ENCODE data around the gene HSPG2. TPM values are rescaled to one million over a fixed set of nuclear protein-coding genes. Genes with fewer than 3 reads are reported as not detected.

Gene HSPG2
- total and polyA plus RNA-seq, 9 of the 15 experiments (the other 6 are each of a cell fraction or from before 2014, with no cell fraction given), result 0.14 to 160 (median 15.7) TPM

DNA sequence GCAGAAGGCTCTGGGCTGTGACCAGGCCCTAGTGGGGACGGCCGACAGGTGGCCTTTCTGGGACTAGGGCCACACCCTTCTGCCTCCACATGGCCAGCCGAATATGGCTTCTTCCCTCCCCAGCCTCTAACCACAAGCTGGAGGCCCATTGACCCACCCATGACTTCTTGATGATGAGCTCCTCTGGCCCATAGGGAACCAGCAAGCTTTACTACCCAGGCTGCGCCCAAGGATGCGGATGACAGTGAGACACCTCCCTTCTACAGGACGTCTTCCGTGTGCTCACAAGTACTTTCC is 84.0 kb downstream of the HSPG2 start (continued):
- TF ChIP-seq, protein P1, sequence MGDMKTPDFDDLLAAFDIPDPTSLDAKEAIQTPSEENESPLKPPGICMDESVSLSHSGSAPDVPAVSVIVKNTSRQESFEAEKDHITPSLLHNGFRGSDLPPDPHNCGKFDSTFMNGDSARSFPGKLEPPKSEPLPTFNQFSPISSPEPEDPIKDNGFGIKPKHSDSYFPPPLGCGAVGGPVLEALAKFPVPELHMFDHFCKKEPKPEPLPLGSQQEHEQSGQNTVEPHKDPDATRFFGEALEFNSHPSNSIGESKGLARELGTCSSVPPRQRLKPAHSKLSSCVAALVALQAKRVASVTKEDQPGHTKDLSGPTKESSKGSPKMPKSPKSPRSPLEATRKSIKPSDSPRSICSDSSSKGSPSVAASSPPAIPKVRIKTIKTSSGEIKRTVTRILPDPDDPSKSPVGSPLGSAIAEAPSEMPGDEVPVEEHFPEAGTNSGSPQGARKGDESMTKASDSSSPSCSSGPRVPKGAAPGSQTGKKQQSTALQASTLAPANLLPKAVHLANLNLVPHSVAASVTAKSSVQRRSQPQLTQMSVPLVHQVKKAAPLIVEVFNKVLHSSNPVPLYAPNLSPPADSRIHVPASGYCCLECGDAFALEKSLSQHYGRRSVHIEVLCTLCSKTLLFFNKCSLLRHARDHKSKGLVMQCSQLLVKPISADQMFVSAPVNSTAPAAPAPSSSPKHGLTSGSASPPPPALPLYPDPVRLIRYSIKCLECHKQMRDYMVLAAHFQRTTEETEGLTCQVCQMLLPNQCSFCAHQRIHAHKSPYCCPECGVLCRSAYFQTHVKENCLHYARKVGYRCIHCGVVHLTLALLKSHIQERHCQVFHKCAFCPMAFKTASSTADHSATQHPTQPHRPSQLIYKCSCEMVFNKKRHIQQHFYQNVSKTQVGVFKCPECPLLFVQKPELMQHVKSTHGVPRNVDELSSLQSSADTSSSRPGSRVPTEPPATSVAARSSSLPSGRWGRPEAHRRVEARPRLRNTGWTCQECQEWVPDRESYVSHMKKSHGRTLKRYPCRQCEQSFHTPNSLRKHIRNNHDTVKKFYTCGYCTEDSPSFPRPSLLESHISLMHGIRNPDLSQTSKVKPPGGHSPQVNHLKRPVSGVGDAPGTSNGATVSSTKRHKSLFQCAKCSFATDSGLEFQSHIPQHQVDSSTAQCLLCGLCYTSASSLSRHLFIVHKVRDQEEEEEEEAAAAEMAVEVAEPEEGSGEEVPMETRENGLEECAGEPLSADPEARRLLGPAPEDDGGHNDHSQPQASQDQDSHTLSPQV (IDR thresholded peaks at IDR 0.05), result peak; percentile 50; the same call in 1 of the 2 replicates
- TF ChIP-seq ZNF146 (CRISPR knock-in tag; IDR thresholded peaks at IDR 0.05; ENCODE audit: unreplicated experiment) (no peak), CBFB (CRISPR knock-in tag; IDR thresholded peaks at IDR 0.05) (peak; percentile 55; the same call in 1 of the 2 replicates), HDAC3 (IDR thresholded peaks at IDR 0.05; ENCODE audit: borderline replicate concordance, partially characterized antibody) (no peak), FOXA3 (CRISPR knock-in tag; conservative IDR thresholded peaks at IDR 0.05 in 1 of 2, IDR thresholded peaks at IDR 0.05 in 1 of 2) (no peak), ZNF436 (CRISPR knock-in tag; IDR thresholded peaks at IDR 0.05) (no peak), PTRF (tag; IDR thresholded peaks at IDR 0.05) (no peak), KAT8 (IDR thresholded peaks at IDR 0.05; ENCODE audit: low read depth) (no peak)
- TF ChIP-seq, protein P2, sequence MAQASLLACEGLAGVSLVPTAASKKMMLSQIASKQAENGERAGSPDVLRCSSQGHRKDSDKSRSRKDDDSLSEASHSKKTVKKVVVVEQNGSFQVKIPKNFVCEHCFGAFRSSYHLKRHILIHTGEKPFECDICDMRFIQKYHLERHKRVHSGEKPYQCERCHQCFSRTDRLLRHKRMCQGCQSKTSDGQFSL (CRISPR knock-in tag; IDR thresholded peaks at IDR 0.05), result no peak
- TF ChIP-seq, protein P2 (tag; IDR thresholded peaks at IDR 0.05), result no peak
- TF ChIP-seq, protein P3, sequence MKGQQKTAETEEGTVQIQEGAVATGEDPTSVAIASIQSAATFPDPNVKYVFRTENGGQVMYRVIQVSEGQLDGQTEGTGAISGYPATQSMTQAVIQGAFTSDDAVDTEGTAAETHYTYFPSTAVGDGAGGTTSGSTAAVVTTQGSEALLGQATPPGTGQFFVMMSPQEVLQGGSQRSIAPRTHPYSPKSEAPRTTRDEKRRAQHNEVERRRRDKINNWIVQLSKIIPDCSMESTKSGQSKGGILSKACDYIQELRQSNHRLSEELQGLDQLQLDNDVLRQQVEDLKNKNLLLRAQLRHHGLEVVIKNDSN (CRISPR knock-in tag; IDR thresholded peaks at IDR 0.05), result peak; percentile 53; the same call in 1 of the 2 replicates
- TF ChIP-seq, protein P4, sequence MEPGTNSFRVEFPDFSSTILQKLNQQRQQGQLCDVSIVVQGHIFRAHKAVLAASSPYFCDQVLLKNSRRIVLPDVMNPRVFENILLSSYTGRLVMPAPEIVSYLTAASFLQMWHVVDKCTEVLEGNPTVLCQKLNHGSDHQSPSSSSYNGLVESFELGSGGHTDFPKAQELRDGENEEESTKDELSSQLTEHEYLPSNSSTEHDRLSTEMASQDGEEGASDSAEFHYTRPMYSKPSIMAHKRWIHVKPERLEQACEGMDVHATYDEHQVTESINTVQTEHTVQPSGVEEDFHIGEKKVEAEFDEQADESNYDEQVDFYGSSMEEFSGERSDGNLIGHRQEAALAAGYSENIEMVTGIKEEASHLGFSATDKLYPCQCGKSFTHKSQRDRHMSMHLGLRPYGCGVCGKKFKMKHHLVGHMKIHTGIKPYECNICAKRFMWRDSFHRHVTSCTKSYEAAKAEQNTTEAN (CRISPR knock-in tag; IDR thresholded peaks at IDR 0.05), result no peak
- TF ChIP-seq, protein P5, sequence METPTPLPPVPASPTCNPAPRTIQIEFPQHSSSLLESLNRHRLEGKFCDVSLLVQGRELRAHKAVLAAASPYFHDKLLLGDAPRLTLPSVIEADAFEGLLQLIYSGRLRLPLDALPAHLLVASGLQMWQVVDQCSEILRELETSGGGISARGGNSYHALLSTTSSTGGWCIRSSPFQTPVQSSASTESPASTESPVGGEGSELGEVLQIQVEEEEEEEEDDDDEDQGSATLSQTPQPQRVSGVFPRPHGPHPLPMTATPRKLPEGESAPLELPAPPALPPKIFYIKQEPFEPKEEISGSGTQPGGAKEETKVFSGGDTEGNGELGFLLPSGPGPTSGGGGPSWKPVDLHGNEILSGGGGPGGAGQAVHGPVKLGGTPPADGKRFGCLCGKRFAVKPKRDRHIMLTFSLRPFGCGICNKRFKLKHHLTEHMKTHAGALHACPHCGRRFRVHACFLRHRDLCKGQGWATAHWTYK (CRISPR knock-in tag; IDR thresholded peaks at IDR 0.05), result no peak
- TF ChIP-seq, protein P6, sequence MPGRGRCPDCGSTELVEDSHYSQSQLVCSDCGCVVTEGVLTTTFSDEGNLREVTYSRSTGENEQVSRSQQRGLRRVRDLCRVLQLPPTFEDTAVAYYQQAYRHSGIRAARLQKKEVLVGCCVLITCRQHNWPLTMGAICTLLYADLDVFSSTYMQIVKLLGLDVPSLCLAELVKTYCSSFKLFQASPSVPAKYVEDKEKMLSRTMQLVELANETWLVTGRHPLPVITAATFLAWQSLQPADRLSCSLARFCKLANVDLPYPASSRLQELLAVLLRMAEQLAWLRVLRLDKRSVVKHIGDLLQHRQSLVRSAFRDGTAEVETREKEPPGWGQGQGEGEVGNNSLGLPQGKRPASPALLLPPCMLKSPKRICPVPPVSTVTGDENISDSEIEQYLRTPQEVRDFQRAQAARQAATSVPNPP (IDR thresholded peaks at IDR 0.05; ENCODE audit: borderline replicate concordance, insufficient read depth, insufficient read length), result no peak
- TF ChIP-seq, protein P7, sequence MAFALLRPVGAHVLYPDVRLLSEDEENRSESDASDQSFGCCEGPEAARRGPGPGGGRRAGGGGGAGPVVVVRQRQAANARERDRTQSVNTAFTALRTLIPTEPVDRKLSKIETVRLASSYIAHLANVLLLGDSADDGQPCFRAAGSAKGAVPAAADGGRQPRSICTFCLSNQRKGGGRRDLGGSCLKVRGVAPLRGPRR (CRISPR knock-in tag; IDR thresholded peaks at IDR 0.05), result no peak
